SU-DHL-6 (cell line): Measurements from ENCODE around the gene ITPRIPL2.

Experiments used
- H2AFZ ChIP-seq: fragments of 200-600 bp; sonication (generic); 2 replicates; pipeline ENCODE4 v1.6.1; 2014; ENCODE audit warnings: low read depth, mild to moderate bottlenecking, moderate library complexity, mixed read lengths, antibody characterized with exemption, low read length; ENCODE audit not compliant: severe bottlenecking
- H3F3A ChIP-seq: fragments of 200-600 bp; shearing (Covaris generic); 2 replicates; pipeline ENCODE4 v1.6.0; 2016; ENCODE audit warnings: antibody characterized with exemption, mild to moderate bottlenecking; ENCODE audit not compliant: insufficient read depth
- H3K27ac ChIP-seq: fragments of 200-600 bp; sonication (generic); 2 replicates; pipeline ENCODE4 v1.5.1; 2016; ENCODE audit warnings: low read depth, mild to moderate bottlenecking, low read length, moderate library complexity, mixed read lengths
- H3K27me3 ChIP-seq: fragments of 200-600 bp; sonication (generic), shearing (Covaris generic); 2 replicates; pipeline ENCODE4 v1.6.0; 2014; ENCODE audit warnings: mild to moderate bottlenecking, low read length
- H3K36me3 ChIP-seq: fragments of 200-600 bp; sonication (generic); 2 replicates; pipeline ENCODE4 v1.6.1; 2014; ENCODE audit warnings: mild to moderate bottlenecking, low read length, mixed read lengths
- H3K4me2 ChIP-seq: fragments of 300-600, 200-600 bp; shearing (Covaris generic), sonication (generic); 2 replicates; pipeline ENCODE4 v1.6.0; 2014; ENCODE audit warnings: low read length, low read depth, mild to moderate bottlenecking; ENCODE audit not compliant: poor library complexity, severe bottlenecking
- H3K4me3 ChIP-seq: fragments of 200-600 bp; sonication (generic); 2 replicates; pipeline ENCODE4 v1.5.1; 2014; ENCODE audit warnings: antibody characterized with exemption, low read length, mild to moderate bottlenecking, mixed read lengths; ENCODE audit not compliant: insufficient read depth, poor library complexity, severe bottlenecking
- H3K79me2 ChIP-seq: fragments of 200-600 bp; sonication (generic); 2 replicates; pipeline ENCODE4 v1.6.1; 2014; ENCODE audit warnings: mild to moderate bottlenecking, low read length, moderate library complexity; ENCODE audit not compliant: insufficient read depth
- H3K9ac ChIP-seq: fragments of 200-600 bp; sonication (generic); 2 replicates; pipeline ENCODE4 v1.7.0; 2014; ENCODE audit warnings: mild to moderate bottlenecking, low read length
- H3K9me2 ChIP-seq: fragments of 200-600 bp; sonication (generic); replicated peaks from 2 replicates; pipeline ENCODE4 v1.6.1; 2014; ENCODE audit warnings: low read length; ENCODE audit not compliant: insufficient read depth
- H3K9me3 ChIP-seq: fragments of 200-600 bp; sonication (generic); 2 replicates; pipeline ENCODE4 v1.6.1; 2014; ENCODE audit warnings: low read length, mixed read lengths; ENCODE audit not compliant: insufficient read depth
- H4K20me1 ChIP-seq: fragments of 200-600 bp; sonication (generic); 2 replicates; pipeline ENCODE4 v1.6.1; 2014; ENCODE audit warnings: low read depth, mild to moderate bottlenecking, antibody characterized with exemption, low read length, moderate library complexity, mixed read lengths
- CTCF ChIP-seq: fragments of 200-600 bp; sonication (generic); IDR thresholded peaks from one replicate; pipeline ENCODE4 v1.5.1; 2017; ENCODE audit warnings: antibody characterized with exemption, mild to moderate bottlenecking, low read length, moderate library complexity; ENCODE audit not compliant: insufficient read depth, poor library complexity, severe bottlenecking
- EZH2phosphoT487 ChIP-seq: fragments of 200-600 bp; sonication (generic), shearing (Covaris generic); conservative IDR thresholded peaks from 2 replicates; pipeline ENCODE4 v1.6.1; 2018; ENCODE audit warnings: mild to moderate bottlenecking, antibody characterized with exemption, low read length, moderate library complexity, mixed read lengths

Gene ITPRIPL2

GRCh38 chr16:19089410-19089955 lies 24.3 kb upstream of the ITPRIPL2 start:
- Histone ChIP-seq H3K4me2 (no peak overlapping the region), H3K4me3 (no peak overlapping the region), H3K9me2 (no peaks in the 10 kb centered on the region), H3K27ac (no peak overlapping the region), H3K9ac (no peak overlapping the region), H3K36me3 (no peaks in the 10 kb centered on the region), H4K20me1 (no peaks in the 10 kb centered on the region), H2AFZ (no peak overlapping the region), H3K27me3 (no peaks in the 10 kb centered on the region), H3K79me2 (no peaks in the 10 kb centered on the region), H3F3A (no peaks in the 10 kb centered on the region), H3K9me3 (no peaks in the 10 kb centered on the region)
- TF ChIP-seq EZH2phosphoT487 (no peak), CTCF (no peak)

GRCh38 chr16:19090916-19091315 lies 22.8 kb upstream of the ITPRIPL2 start:
- Histone ChIP-seq H3K4me2 (no peak overlapping the region), H3K79me2 (no peaks in the 10 kb centered on the region), H3K36me3 (no peaks in the 10 kb centered on the region), H3K9me3 (no peaks in the 10 kb centered on the region), H3K4me3 (no peak overlapping the region), H3K9ac (no peak overlapping the region), H4K20me1 (no peaks in the 10 kb centered on the region), H3K27ac (no peak overlapping the region), H3K9me2 (no peaks in the 10 kb centered on the region), H3K27me3 (no peaks in the 10 kb centered on the region), H2AFZ (no peak overlapping the region), H3F3A (no peaks in the 10 kb centered on the region)
- TF ChIP-seq CTCF: no peak
- no peak for TF ChIP-seq EZH2phosphoT487

- H3K27ac ChIP-seq: no peak overlapping the region
- no peaks in the 10 kb centered on the region for H3F3A ChIP-seq
- no peaks in the 10 kb centered on the region for H3K9me2 ChIP-seq
- H3K9me3 ChIP-seq: no peaks in the 10 kb centered on the region
- no peaks in the 10 kb centered on the region for H4K20me1 ChIP-seq
- H3K36me3 ChIP-seq: no peaks in the 10 kb centered on the region
- H3K4me2 ChIP-seq: no peak overlapping the region
- no peak overlapping the region for H3K4me3 ChIP-seq
- no peaks in the 10 kb centered on the region for H3K79me2 ChIP-seq
- H3K27me3 ChIP-seq: no peaks in the 10 kb centered on the region
- H3K9ac ChIP-seq: no peak overlapping the region
- TF ChIP-seq CTCF: no peak
- TF ChIP-seq EZH2phosphoT487: no peak
- H2AFZ ChIP-seq: no peak overlapping the region
Measured at GRCh38 chr16:19092653-19093410, 20.9 kb upstream of the ITPRIPL2 start.
